ENCODE data around the gene SIGLEC12. TPM values are rescaled to one million over a fixed set of nuclear protein-coding genes. Genes with fewer than 3 reads are reported as not detected.
"Not testable (repeated sequence)": the region's sequence is repeated elsewhere in the genome, so short reads cannot be mapped to it uniquely, and the experiment has no call there.

Gene SIGLEC12
- total RNA-seq, 2 experiments from 2014 or later = 0.34 to 0.53 TPM

DNA sequence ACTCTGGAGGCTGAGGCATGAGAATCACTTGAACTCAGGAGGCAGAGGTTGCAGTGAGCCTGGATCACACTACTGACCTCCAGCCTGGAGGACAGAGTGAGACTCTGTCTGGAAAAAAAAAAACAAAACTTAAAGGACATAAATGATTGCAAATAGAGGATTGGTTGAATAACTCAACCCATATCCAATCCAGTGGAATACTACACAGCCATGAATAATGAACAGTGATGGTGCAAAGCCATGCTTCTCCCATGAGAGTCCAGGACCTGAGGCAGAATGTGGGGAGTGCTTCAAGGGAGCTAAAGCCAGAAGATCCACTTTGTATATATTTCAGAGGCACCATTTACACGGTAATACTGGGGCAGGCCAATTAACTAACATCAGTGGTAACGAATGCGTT is 25.4 kb downstream of the SIGLEC12 start:
- ChIA-PET POLR2A (no interaction called here), CTCF (interaction anchor here (5.0 kb wide), 1 partner anchor 39 kb away, joined by 53 read pairs; no protein-coding TSS in a partner anchor)
- no peak for DNase-seq
- Mint-ChIP-seq H3K27me3 (ENCODE audit: low read depth) (peaks cover 11% of the 10 kb centered on the region), H3K27ac (no peak overlapping the region), H3K4me1 (ENCODE audit: low read depth) (peaks cover 4% of the 10 kb centered on the region), H3K4me3 (no peak overlapping the region), H3K36me3 (ENCODE audit: low read depth) (no peaks in the 10 kb centered on the region), H3K9me3 (ENCODE audit: insufficient read depth) (no peaks in the 10 kb centered on the region)
- ATAC-seq = no peak

DNA sequence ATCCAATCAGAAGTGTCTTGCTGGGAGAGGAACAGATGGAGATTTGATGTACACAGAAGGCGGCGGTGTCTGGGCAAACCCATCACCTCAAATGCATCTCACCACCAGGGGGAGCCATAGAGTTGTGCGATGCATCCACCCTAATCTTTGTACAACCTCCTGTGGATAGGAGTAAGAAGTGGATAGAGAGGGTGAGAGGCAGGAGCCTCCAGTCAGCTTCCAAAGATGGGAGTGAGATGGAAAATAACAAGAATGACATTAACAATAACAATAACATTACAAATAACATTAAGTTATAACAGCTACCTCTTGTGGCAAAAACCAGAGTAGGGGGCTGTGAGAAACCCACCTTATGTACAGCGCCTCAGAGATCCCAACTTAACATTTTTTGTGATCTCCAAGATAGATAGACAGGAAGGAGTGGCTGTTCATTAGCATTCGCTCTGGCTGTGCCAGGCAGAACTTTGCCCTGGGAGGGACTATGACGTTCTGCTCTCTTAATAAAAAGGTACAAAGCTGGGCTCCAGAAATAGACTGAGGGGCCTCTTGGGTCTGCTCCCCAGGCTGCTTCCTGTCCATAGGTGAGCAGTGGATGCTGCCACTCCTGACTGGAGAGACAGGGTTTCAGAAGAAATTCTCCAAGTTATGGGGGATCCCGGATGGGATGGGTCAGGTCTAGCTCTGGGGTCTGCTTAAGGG is 28.4 kb downstream of the SIGLEC12 start:
- Mint-ChIP-seq H3K27ac (no peak overlapping the region), H3K4me1 (ENCODE audit: low read depth) (peaks cover 10% of the 10 kb centered on the region), H3K4me3 (no peak overlapping the region), H3K36me3 (ENCODE audit: low read depth) (no peaks in the 10 kb centered on the region), H3K27me3 (ENCODE audit: low read depth) (peaks cover 14% of the 10 kb centered on the region), H3K9me3 (ENCODE audit: insufficient read depth) (no peaks in the 10 kb centered on the region)
- ChIA-PET POLR2A (no interaction called here), CTCF (interaction anchor here (0.6 to 5.0 kb wide), 28 partner anchors 12 to 220 kb away, joined by 3 to 53 read pairs (median 4); partner anchors contain the start of genes ETFB and SIGLEC5)
- ATAC-seq = peak; percentile 79
- peak; percentile 89 for DNase-seq

DNA sequence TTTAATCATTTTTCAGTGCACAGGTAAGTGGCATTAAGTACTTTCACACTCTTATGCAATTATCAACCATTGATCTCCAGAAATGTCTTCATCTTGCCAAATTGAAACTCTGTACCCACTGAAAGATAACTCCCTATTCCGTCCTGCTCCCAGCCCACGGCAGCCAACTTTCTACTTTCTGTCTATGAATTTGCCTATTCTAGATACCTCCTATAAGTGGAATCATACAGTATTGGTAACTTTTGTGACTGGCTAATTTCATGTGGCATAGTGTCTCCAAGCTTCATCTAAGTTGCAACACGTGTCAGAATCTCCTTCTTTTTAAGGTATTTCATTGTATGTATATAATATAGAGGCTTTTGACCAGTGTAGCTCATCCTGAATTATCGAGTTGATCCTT is 29.0 kb downstream of the SIGLEC12 start:
- Mint-ChIP-seq H3K4me3 (no peak overlapping the region), H3K27me3 (ENCODE audit: low read depth) (peaks cover 18% of the 10 kb centered on the region), H3K4me1 (ENCODE audit: low read depth) (peaks cover 15% of the 10 kb centered on the region), H3K27ac (no peak overlapping the region), H3K9me3 (ENCODE audit: insufficient read depth) (no peaks in the 10 kb centered on the region), H3K36me3 (ENCODE audit: low read depth) (no peaks in the 10 kb centered on the region)
- ChIA-PET POLR2A (no interaction called here), CTCF (interaction anchor here (0.6 to 5.0 kb wide), 26 partner anchors 11 to 220 kb away, joined by 3 to 53 read pairs (median 5); partner anchors contain the start of gene ETFB)
- no peak for DNase-seq
- ATAC-seq = no peak

DNA sequence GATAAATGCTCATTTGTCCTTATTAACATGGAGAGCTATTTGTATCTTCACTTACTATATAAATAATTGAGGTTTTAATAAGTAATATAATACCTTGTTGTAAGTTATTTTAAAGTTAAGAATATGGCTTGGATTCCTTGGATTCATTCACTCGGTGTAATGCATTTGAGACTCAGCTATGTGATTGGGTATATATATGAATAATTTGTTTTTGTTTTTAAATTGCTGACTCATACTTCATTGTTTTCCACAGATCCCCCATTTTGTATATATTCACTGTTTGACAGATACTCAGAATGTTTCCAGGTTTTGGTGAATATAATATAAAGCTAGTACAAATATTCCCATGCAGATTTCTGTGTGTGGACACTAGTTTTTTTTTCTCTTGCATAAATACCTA is 30.1 kb downstream of the SIGLEC12 start:
- CTCF ChIA-PET = interaction anchor here (0.7 to 2.4 kb wide), 6 partner anchors 30 to 313 kb away, joined by 3 to 11 read pairs (median 6); no protein-coding TSS in a partner anchor
- Mint-ChIP-seq H3K36me3 (ENCODE audit: low read depth) (no peaks in the 10 kb centered on the region), H3K27me3 (ENCODE audit: low read depth) (peaks cover 24% of the 10 kb centered on the region), H3K9me3 (ENCODE audit: insufficient read depth) (no peaks in the 10 kb centered on the region), H3K27ac (no peak overlapping the region), H3K4me1 (ENCODE audit: low read depth) (peaks cover 17% of the 10 kb centered on the region), H3K4me3 (no peak overlapping the region)
- no peak for DNase-seq
- ATAC-seq = no peak
- POLR2A ChIA-PET = no interaction called here

DNA sequence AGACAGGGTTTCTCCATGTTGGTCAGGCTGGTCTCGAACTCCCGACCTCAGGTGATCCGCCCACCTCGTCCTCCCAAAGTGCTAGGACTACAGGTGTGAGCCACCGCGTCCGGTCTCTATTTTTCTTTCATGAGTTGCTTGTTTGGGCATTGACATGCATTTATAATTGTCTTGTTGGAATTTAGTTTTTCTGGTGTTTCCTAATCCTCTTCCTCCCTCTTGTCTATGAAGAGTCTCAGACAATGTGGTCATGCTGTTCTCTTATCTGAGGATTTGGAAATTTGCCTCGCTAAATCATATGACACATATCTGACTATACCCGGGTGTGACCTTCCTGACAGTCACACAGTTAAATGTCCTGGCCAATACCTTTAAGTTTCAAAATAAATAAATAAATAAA is 30.6 kb downstream of the SIGLEC12 start:
- ATAC-seq (no peak), DNase-seq (no peak)
- Mint-ChIP-seq H3K4me3 (no peak overlapping the region), H3K4me1 (ENCODE audit: low read depth) (peaks cover 17% of the 10 kb centered on the region), H3K27me3 (ENCODE audit: low read depth) (peaks cover 28% of the 10 kb centered on the region), H3K36me3 (ENCODE audit: low read depth) (no peaks in the 10 kb centered on the region), H3K9me3 (ENCODE audit: insufficient read depth) (no peaks in the 10 kb centered on the region), H3K27ac (no peak overlapping the region)
- ChIA-PET CTCF (interaction anchor here (0.9 to 1.2 kb wide), 3 partner anchors 49 to 312 kb away, joined by 3 to 8 read pairs (median 4); no protein-coding TSS in a partner anchor), POLR2A (no interaction called here)

DNA sequence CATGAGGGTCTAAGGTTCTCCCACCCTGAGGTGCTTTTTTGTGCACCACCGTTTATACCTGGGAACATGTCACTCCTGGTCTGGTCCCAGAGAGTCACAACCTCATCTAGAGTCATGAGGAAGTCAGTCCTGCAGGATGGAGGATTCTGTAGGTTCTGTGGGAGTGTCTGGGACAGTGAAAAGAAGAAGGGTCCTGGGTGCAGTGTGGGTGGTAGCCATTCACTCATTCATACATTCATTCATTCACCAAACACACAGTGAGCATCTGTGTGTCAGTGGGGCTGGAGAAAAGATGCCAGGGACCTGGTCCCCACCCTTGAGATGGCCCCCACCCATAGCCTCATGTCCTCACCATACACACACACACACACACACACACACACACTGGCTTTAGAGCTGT is 32.0 kb downstream of the SIGLEC12 start:
- H3K27me3 Mint-ChIP-seq (ENCODE audit: low read depth) = peaks cover 37% of the 10 kb centered on the region
- H3K36me3 Mint-ChIP-seq (ENCODE audit: low read depth) = no peaks in the 10 kb centered on the region
- no peak for DNase-seq
- ATAC-seq = no peak
- ChIA-PET POLR2A (no interaction called here), CTCF (interaction anchor here (0.6 kb wide), 1 partner anchor 1412 kb away, joined by 3 read pairs; no protein-coding TSS in a partner anchor)
- no peak overlapping the region for H3K27ac Mint-ChIP-seq
- no peak overlapping the region for H3K4me3 Mint-ChIP-seq
- peaks cover 17% of the 10 kb centered on the region for H3K4me1 Mint-ChIP-seq (ENCODE audit: low read depth)
- H3K9me3 Mint-ChIP-seq (ENCODE audit: insufficient read depth) = no peaks in the 10 kb centered on the region

DNA sequence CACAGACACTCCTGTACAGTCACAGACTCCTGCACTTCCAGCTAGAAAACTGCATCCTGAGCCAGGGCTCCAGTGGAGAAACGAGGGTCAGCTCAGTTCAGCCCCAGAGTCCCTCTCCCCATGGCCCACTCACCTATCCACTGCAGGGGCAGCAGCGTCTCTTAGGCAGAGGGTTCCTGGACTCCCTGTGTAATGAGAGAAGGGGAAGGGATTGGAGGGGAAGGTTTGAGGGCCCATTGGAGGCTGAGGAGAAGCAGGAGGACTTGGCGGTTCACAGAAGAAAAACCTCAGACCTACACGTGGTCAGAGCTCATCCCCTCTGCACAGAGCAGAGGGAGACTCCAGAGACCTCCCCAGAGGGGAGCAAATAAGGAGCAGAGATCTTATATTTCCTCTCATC is 32.4 kb downstream of the SIGLEC12 start:
- peaks cover 20% of the 10 kb centered on the region for H3K4me1 Mint-ChIP-seq (ENCODE audit: low read depth)
- POLR2A ChIA-PET = no interaction called here
- H3K9me3 Mint-ChIP-seq (ENCODE audit: insufficient read depth) = no peaks in the 10 kb centered on the region

DNA sequence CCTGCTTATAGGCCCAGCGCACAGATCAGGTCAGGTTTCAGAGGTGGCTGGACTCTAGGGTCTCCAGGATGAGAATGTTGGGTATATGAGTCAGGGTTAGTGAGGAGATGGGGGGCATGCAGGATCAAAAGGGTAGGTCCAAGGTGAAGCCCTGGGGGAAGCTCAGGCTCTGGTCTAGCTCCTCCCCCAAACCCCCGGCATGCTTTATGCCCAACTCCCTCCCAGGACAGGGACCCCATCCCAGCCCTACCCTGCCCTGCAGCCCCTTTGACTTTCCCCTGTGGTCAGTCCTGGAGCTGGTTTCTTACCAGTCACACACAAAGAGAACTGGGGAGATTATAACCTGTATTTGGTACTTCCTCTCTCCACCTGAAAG is 33.1 kb downstream of the SIGLEC12 start:
- H3K27ac Mint-ChIP-seq = no peak overlapping the region
- ChIA-PET CTCF (interaction anchor here (0.8 to 2.7 kb wide), 3 partner anchors 31 to 189 kb away, joined by 3 to 8 read pairs (median 4); no protein-coding TSS in a partner anchor), POLR2A (no interaction called here)
- no peaks in the 10 kb centered on the region for H3K9me3 Mint-ChIP-seq (ENCODE audit: insufficient read depth)
- DNase-seq (no peak), ATAC-seq (no peak)
- peaks cover 22% of the 10 kb centered on the region for H3K4me1 Mint-ChIP-seq (ENCODE audit: low read depth)
- H3K4me3 Mint-ChIP-seq = no peak overlapping the region
- H3K36me3 Mint-ChIP-seq (ENCODE audit: low read depth) = peaks cover 2% of the 10 kb centered on the region
- peaks cover 41% of the 10 kb centered on the region for H3K27me3 Mint-ChIP-seq (ENCODE audit: low read depth)

More for the DNA sequence above, 32.4 kb downstream of the SIGLEC12 start:
- H3K27ac Mint-ChIP-seq = no peak overlapping the region
- H3K4me3 Mint-ChIP-seq = no peak overlapping the region
- DNase-seq = no peak
- H3K27me3 Mint-ChIP-seq (ENCODE audit: low read depth) = peaks cover 38% of the 10 kb centered on the region
- CTCF ChIA-PET = interaction anchor here (0.6 to 2.7 kb wide), 4 partner anchors 32 to 1412 kb away, joined by 3 to 8 read pairs (median 4); no protein-coding TSS in a partner anchor
- no peak for ATAC-seq
- peaks cover 2% of the 10 kb centered on the region for H3K36me3 Mint-ChIP-seq (ENCODE audit: low read depth)

DNA sequence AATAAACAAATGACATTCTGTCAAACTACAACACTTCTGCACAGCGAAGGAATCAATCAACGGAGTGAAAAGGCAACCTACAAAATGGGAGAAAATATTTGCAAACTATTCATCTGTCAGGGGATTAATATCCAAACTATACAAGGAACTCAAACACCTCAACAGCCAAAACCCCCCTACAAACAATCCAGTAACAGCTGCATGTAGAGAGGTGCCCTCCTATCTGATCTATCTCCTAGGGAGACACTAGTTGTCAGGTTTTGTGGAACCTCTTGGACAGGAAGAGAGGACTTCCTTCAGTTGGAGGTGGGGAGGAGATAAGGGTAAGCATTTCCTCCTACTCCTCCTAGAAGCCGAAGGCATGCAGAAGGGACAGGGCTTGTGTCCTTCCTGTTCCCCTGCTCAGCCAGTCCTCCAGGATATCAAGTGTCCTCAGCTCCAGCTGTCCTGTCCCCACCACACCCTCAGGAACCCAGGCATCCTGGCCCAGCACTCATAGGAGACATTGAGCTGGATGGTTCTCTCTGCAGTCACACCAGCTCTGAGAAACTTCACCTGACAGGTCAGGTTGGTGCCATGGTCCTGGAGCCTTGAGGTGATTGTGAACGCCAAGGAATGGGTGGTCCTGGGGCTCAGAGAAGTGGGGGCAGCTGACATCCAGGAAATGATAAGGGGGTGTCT is 33.6 kb downstream of the SIGLEC12 start:
- ChIA-PET POLR2A (interaction anchor here (1.6 kb wide), 1 partner anchor 19 kb away, joined by 3 read pairs; no protein-coding TSS in a partner anchor), CTCF (interaction anchor here (0.9 to 2.7 kb wide), 4 partner anchors 46 to 189 kb away, joined by 3 to 8 read pairs (median 4); no protein-coding TSS in a partner anchor)
- H3K9me3 Mint-ChIP-seq (ENCODE audit: insufficient read depth) = no peaks in the 10 kb centered on the region
- no peak for DNase-seq
- no peak overlapping the region for H3K27ac Mint-ChIP-seq
- no peak overlapping the region for H3K4me3 Mint-ChIP-seq
- peaks cover 45% of the 10 kb centered on the region for H3K27me3 Mint-ChIP-seq (ENCODE audit: low read depth)
- peaks cover 28% of the 10 kb centered on the region for H3K4me1 Mint-ChIP-seq (ENCODE audit: low read depth)
- peaks cover 2% of the 10 kb centered on the region for H3K36me3 Mint-ChIP-seq (ENCODE audit: low read depth)
- ATAC-seq = no peak

DNA sequence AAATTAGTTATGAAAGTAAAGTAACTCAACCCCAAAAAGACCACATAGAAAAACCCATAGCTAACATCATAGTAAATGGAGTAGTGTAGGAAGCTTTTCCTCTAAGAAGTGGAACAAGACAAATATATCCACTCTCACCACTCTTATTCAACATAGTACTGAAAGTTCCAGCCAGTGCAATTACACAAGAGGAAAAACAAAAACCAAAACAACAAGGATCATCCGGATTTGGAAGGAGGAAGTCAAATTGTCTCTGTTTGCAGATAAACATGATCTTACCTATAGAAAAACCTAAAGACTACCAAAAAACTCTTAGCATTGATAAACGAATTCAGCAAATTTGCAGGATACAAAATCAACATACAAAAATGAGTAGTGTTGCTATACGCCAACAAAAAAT is 34.9 kb downstream of the SIGLEC12 start:
- ChIA-PET CTCF (interaction anchor here (0.9 to 2.7 kb wide), 3 partner anchors 45 to 190 kb away, joined by 3 to 8 read pairs (median 4); no protein-coding TSS in a partner anchor), POLR2A (interaction anchor here (1.6 kb wide), 1 partner anchor 20 kb away, joined by 3 read pairs; no protein-coding TSS in a partner anchor)
- Mint-ChIP-seq H3K27ac (no peak overlapping the region), H3K4me1 (ENCODE audit: low read depth) (peaks cover 26% of the 10 kb centered on the region), H3K4me3 (no peak overlapping the region), H3K36me3 (ENCODE audit: low read depth) (peaks cover 2% of the 10 kb centered on the region), H3K27me3 (ENCODE audit: low read depth) (peaks cover 48% of the 10 kb centered on the region), H3K9me3 (ENCODE audit: insufficient read depth) (no peaks in the 10 kb centered on the region)
- DNase-seq (no peak), ATAC-seq (no peak)

DNA sequence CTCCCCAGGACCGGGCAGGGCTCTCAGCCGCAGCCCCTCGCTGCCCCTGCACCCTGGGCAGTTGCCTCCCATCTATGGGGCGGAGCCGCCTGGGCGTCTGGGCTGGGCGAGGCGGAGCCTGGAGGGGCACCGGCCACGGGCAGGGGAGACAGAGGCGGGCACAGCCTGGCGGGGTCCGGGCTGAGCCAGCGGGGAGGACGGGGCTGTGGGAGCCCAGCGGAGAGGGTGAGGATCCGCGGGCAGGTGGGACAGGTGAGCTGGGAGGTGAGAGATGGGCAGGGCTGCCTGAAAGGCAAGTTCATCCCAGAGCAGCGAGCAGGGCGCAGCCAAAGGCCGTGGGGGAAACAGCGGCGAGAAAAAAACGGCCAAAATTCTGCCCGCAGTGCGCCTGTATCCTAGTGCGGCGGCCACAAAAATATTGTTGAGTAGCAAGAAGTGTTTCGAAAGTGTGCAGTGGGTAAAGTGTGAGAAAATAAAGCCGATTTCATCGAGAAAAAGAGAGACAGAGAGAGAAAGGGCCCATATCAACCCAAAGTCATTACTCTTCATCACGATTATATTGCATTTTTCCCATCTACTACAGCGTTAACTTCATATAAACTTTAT is 37.5 kb downstream of the SIGLEC12 start:
- DNase-seq; CTCF ChIA-PET; H3K9me3 Mint-ChIP-seq (ENCODE audit: insufficient read depth); H3K36me3 Mint-ChIP-seq (ENCODE audit: low read depth); H3K27ac Mint-ChIP-seq; POLR2A ChIA-PET: not testable (repeated sequence)
- peak; percentile 58 for ATAC-seq
- peak overlapping the region; percentile 12 for H3K4me3 Mint-ChIP-seq
- peaks cover 55% of the 10 kb centered on the region for H3K27me3 Mint-ChIP-seq (ENCODE audit: low read depth)
- peaks cover 26% of the 10 kb centered on the region for H3K4me1 Mint-ChIP-seq (ENCODE audit: low read depth)

Measured in activated CD8-positive, alpha-beta T cell treated with anti-CD3 and anti-CD28 coated beads, Interleukin-2, amount 10 ng/mL, durations not matched to agents 7 days and 5 days (primary cell).